A673 (cell line): ENCODE data around the gene FAM222B. TPM values are rescaled to one million over a fixed set of nuclear protein-coding genes. Genes with fewer than 3 reads are reported as not detected.
"Not testable (repeated sequence)": the region's sequence is repeated elsewhere in the genome, so short reads cannot be mapped to it uniquely, and the experiment has no call there.

Experiments used
- BruUV-seq: library from RNA; stranded (reverse); fragments of 400-500 nt; replicated peaks from 2 replicates; lab custom pipeline; 2021; lab: Mats Ljungman, UMichigan
- CTCF ChIA-PET: fragments of 300-600 bp; sonication (Branson Sonifier 250); formaldehyde crosslinking; loops from one replicate; lab custom pipeline; 2022; ENCODE audit warnings: antibody characterized with exemption; lab: Charles Lee
- POLR2A ChIA-PET: fragments of 300-600 bp; sonication (Branson Sonifier 250); formaldehyde crosslinking; loops from one replicate; lab custom pipeline; 2022; ENCODE audit warnings: antibody characterized with exemption; ENCODE audit not compliant: low non-redundant PET; lab: Charles Lee
- DNase-seq: peaks from one replicate; pipeline ENCODE4 v3.0.0-alpha.2; 2015; ENCODE audit warnings: low spot score
- H3K27ac ChIP-seq: fragments of 200-600 bp; sonication (generic); 2 replicates; pipeline ENCODE4 v1.5.1; 2016; ENCODE audit warnings: mixed run types, low read depth, mild to moderate bottlenecking, mixed read lengths, antibody characterized with exemption, low read length; ENCODE audit not compliant: poor library complexity, severe bottlenecking
- H3K27me3 ChIP-seq: fragments of 200-600 bp; sonication (generic); replicated peaks from 2 replicates; pipeline ENCODE4 v1.6.1; 2017; ENCODE audit warnings: mixed run types, low read depth, mild to moderate bottlenecking, mixed read lengths, antibody characterized with exemption, low read length; ENCODE audit not compliant: insufficient read depth, poor library complexity
- H3K36me3 ChIP-seq: fragments of 200-600 bp; sonication (generic); 2 replicates; pipeline ENCODE4 v1.6.1; 2016; ENCODE audit warnings: mixed run types, mild to moderate bottlenecking, mixed read lengths, antibody characterized with exemption, low read length; ENCODE audit not compliant: insufficient read depth, poor library complexity, severe bottlenecking
- H3K4me1 ChIP-seq: fragments of 200-600 bp; sonication (generic); 2 replicates; pipeline ENCODE4 v1.6.1; 2017; ENCODE audit warnings: mixed run types, mild to moderate bottlenecking, mixed read lengths, antibody characterized with exemption, low read length; ENCODE audit not compliant: insufficient read depth, poor library complexity, severe bottlenecking
- H3K4me3 ChIP-seq: fragments of 200-600 bp; sonication (generic); 2 replicates; pipeline ENCODE4 v1.5.1; 2016; ENCODE audit warnings: low read depth, mixed run types, mild to moderate bottlenecking, mixed read lengths, low read length; ENCODE audit not compliant: poor library complexity, severe bottlenecking
- H3K9me3 ChIP-seq: fragments of 200-600 bp; sonication (generic); 2 replicates; pipeline ENCODE4 v1.6.1; 2016; ENCODE audit warnings: mixed run types, low read depth, mild to moderate bottlenecking, mixed read lengths, antibody characterized with exemption, low read length; ENCODE audit not compliant: poor library complexity, severe bottlenecking
- EZH2 ChIP-seq: fragments of 200-600 bp; sonication (generic); IDR thresholded peaks from 2 replicates; pipeline ENCODE4 v1.6.1; 2017; ENCODE audit warnings: borderline replicate concordance, low read depth, mild to moderate bottlenecking, mixed read lengths, antibody characterized with exemption, low read length; ENCODE audit not compliant: poor library complexity, severe bottlenecking
- intact Hi-C: fragments of 100-400 bp; cut with micrococcal nuclease; formaldehyde crosslinking; loops from one replicate; pipeline ENCODE4 v1.10.0; 2022; ENCODE audit not compliant: unreplicated experiment
- total RNA-seq: library from RNA; stranded (reverse); gene quantifications from 2 replicates; pipeline ENCODE4 v1.2.3, GENCODE V29; 2021
- TF ChIP-seq, protein P1 (sequence below): fragments of 300-800, 200-600 bp; sonication (generic); conservative IDR thresholded peaks from 2 replicates; pipeline ENCODE4 v1.5.1; 2017; ENCODE audit warnings: low read depth, mild to moderate bottlenecking, antibody characterized with exemption, low read length, moderate library complexity, mixed read lengths

Gene FAM222B
- total RNA-seq, 1 experiment from 2014 or later = 27.3 TPM

DNA sequence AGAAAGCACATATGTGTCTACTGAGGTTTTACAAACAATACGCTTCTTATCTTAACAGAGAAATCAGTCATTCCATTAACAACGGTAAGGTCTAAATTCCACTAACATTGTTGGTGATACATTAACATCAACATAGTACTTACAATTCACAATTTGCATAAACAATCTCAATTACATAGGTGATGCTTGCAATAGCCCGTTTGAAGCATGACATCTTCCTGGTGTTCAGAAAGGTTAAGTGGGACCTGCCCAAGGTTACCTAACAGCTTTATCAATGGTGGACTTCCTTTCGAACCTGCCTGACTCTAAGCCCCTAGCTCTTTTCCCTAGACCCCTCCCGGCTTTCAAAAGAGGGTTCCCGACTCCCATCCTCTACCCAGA, 699 bp downstream of the FAM222B start:
- H3K27ac ChIP-seq = peak overlapping the region; percentile 74

GRCh38 chr17:28839221-28839620, 3.4 kb downstream of the FAM222B start:
- no peak overlapping the region for H3K4me3 ChIP-seq
- DNase-seq = peak; percentile 74
- ChIA-PET CTCF (no interaction called here), POLR2A (no interaction called here)
- H3K4me1 ChIP-seq = peaks cover 11% of the 10 kb centered on the region
- BruUV-seq = no TSS peak
- peak overlapping the region; percentile 67 for H3K27ac ChIP-seq
- H3K9me3 ChIP-seq = no peaks in the 10 kb centered on the region
- H3K36me3 ChIP-seq = no peaks in the 10 kb centered on the region
- intact Hi-C loops = no loop called here
- no peaks in the 10 kb centered on the region for H3K27me3 ChIP-seq
- no peak for TF ChIP-seq EZH2
- TF ChIP-seq, protein P1, sequence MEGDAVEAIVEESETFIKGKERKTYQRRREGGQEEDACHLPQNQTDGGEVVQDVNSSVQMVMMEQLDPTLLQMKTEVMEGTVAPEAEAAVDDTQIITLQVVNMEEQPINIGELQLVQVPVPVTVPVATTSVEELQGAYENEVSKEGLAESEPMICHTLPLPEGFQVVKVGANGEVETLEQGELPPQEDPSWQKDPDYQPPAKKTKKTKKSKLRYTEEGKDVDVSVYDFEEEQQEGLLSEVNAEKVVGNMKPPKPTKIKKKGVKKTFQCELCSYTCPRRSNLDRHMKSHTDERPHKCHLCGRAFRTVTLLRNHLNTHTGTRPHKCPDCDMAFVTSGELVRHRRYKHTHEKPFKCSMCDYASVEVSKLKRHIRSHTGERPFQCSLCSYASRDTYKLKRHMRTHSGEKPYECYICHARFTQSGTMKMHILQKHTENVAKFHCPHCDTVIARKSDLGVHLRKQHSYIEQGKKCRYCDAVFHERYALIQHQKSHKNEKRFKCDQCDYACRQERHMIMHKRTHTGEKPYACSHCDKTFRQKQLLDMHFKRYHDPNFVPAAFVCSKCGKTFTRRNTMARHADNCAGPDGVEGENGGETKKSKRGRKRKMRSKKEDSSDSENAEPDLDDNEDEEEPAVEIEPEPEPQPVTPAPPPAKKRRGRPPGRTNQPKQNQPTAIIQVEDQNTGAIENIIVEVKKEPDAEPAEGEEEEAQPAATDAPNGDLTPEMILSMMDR = no peak

More for the DNA sequence above, 699 bp downstream of the FAM222B start:
- TF ChIP-seq EZH2 = no peak
- TF ChIP-seq, protein P1 = no peak
- Histone ChIP-seq H3K27me3 (no peaks in the 10 kb centered on the region), H3K4me1 (peaks cover 11% of the 10 kb centered on the region), H3K36me3 (no peaks in the 10 kb centered on the region), H3K9me3 (no peaks in the 10 kb centered on the region), H3K4me3 (peak overlapping the region; percentile 87)
- ChIA-PET CTCF (interaction anchor here (0.5 to 2.2 kb wide), 2 partner anchors 78 to 301 kb away, joined by 3 to 7 read pairs; no protein-coding TSS in a partner anchor), POLR2A (no interaction called here)
- no peak for DNase-seq
- intact Hi-C loops = loop anchor here (5.0 kb wide), 1 partner anchor 80 kb away; no protein-coding TSS in a partner anchor
- TSS peak; percentile 63 for BruUV-seq

DNA sequence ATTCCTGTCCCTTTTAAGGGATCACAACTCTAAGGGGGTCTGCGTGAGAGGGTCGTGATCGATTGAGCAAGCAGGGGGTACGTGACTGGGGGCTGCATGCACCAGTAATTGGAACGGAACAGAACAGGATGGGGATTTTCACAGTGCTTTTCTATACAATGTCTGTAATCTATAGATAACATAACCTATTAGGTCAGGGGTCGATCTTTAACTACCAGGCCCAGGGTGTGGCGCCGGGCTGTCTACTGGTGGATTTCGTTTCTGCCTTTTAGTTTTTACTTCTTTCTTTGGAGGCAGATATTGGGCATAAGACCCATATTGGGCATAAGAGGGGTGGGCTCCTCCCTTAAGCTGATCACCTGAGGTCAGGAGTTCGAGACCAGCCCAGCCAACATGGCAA, 6.0 kb downstream of the FAM222B start:
- POLR2A ChIA-PET, CTCF ChIA-PET, H3K9me3 ChIP-seq, DNase-seq, H3K4me3 ChIP-seq, H3K27me3 ChIP-seq, intact Hi-C loops, H3K36me3 ChIP-seq, H3K27ac ChIP-seq, BruUV-seq: not testable (repeated sequence)
- H3K4me1 ChIP-seq = peaks cover 11% of the 10 kb centered on the region

GRCh38 chr17:28834420-28834819, 8.2 kb downstream of the FAM222B start:
- no peaks in the 10 kb centered on the region for H3K27me3 ChIP-seq
- H3K9me3 ChIP-seq = no peaks in the 10 kb centered on the region
- H3K4me1 ChIP-seq = peaks cover 6% of the 10 kb centered on the region
- H3K4me3 ChIP-seq = no peak overlapping the region
- H3K36me3 ChIP-seq = no peaks in the 10 kb centered on the region
- intact Hi-C loops = no loop called here
- DNase-seq = peak; percentile 28
- CTCF ChIA-PET = no interaction called here
- H3K27ac ChIP-seq = no peak overlapping the region
- TF ChIP-seq, protein P1 = no peak
- no peak for TF ChIP-seq EZH2
- POLR2A ChIA-PET = no interaction called here
- BruUV-seq = no TSS peak
